Measurements from ENCODE around the gene FER. TPM values are rescaled to one million over a fixed set of nuclear protein-coding genes. Genes with fewer than 3 reads are reported as not detected.

The FER gene
- polyA plus RNA-seq, 3 donors = 2.4 to 14.7 (median 6.2) TPM

GRCh38 chr5:108966910-108967309, 219.2 kb downstream of the FER start:
- Mint-ChIP-seq H3K9me3 (peaks cover 0 to 9% (median 5%) of the 10 kb centered on the region in 7 donors), H3K4me1 (no peaks in the 10 kb centered on the region), H3K36me3 (peaks cover 8 to 16% of the 10 kb centered on the region in 2 donors), H3K4me3 (no peak overlapping the region), H3K27ac (no peak overlapping the region), H3K27me3 (ENCODE audit: low read depth in 3 of 3) (no peaks in the 10 kb centered on the region)
- H3K4me2 ChIP-seq (replicated peaks; ENCODE audit: extremely low read depth, low read length, poor library complexity, severe bottlenecking) = no peak overlapping the region
- peaks cover 0 to 5% of the 10 kb centered on the region in 2 donors for H3K9me3 ChIP-seq (replicated peaks in 1 of 2; ENCODE audit: control insufficient read depth in 1 of 2, insufficient read depth in 1 of 2, low read length in 2 of 2)
- no peak for DNase-seq
- no peak overlapping the region for H3K4me3 ChIP-seq (replicated peaks in 1 of 3; ENCODE audit: low read depth in 2 of 3, low read length in 3 of 3)
- no peaks in the 10 kb centered on the region for H3K79me2 ChIP-seq (ENCODE audit: insufficient read depth, low read length)
- intact Hi-C loops (cut with micrococcal nuclease) = no loop called here
- TF ChIP-seq CTCF (IDR thresholded peaks at IDR 0.05) = no peak
- 98% methylated on average over 4 of the region's 6 CpGs for WGBS (ENCODE audit: insufficient coverage)
- H3K27me3 ChIP-seq (ENCODE audit: control insufficient read depth in 2 of 2, insufficient read depth in 2 of 2, low read length in 2 of 2) = no peaks in the 10 kb centered on the region
- H2AFZ ChIP-seq (ENCODE audit: insufficient read depth, low read depth, low read length, poor library complexity, severe bottlenecking) = no peak overlapping the region
- no peak overlapping the region for H3K9ac ChIP-seq (ENCODE audit: insufficient read depth, low read length, poor library complexity, severe bottlenecking)
- H3K4me1 ChIP-seq (ENCODE audit: control insufficient read depth in 1 of 2, insufficient read depth in 2 of 2, low read length in 2 of 2) = no peaks in the 10 kb centered on the region
- H3K27ac ChIP-seq (ENCODE audit: low read depth in 1 of 2, low read length in 2 of 2) = no peak overlapping the region
- no peaks in the 10 kb centered on the region for H3K36me3 ChIP-seq (replicated peaks in 1 of 2; ENCODE audit: control insufficient read depth in 1 of 2, insufficient read depth in 2 of 2, low read length in 2 of 2)
- H4K20me1 ChIP-seq (ENCODE audit: insufficient read depth, low read length) = no peaks in the 10 kb centered on the region

DNA sequence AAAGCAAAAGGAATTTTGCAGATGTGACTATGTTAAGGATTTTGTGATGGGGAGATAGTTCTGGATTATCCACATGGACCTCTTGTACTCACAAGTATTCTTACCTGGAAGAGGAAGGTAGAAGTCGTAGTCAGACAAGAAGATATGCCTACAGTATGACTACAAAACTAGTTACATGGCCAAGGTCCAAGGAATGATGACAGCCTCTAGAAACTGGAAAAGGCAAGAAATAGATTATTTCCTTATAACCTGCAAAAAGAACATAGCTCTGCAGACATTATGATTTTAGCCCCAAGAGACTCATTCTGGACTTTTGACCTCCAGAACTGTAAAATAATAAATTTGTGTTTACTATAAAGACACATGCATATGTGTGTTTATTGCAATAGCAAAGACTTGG, 226.9 kb downstream of the FER start:
- H3K9ac ChIP-seq (ENCODE audit: insufficient read depth, low read length, poor library complexity, severe bottlenecking) = no peak overlapping the region
- no peak for TF ChIP-seq CTCF (IDR thresholded peaks at IDR 0.05)
- intact Hi-C loops (cut with micrococcal nuclease) = no loop called here

More for the DNA sequence above, 226.9 kb downstream of the FER start:
- no peaks in the 10 kb centered on the region for H3K4me1 Mint-ChIP-seq
- no peak for DNase-seq
- H3K27me3 ChIP-seq (ENCODE audit: control insufficient read depth in 2 of 2, insufficient read depth in 2 of 2, low read length in 2 of 2) = no peaks in the 10 kb centered on the region
- no CpG with 5 or more reads among the region's 1 CpG for WGBS (ENCODE audit: insufficient coverage)
- H4K20me1 ChIP-seq (ENCODE audit: insufficient read depth, low read length) = no peaks in the 10 kb centered on the region
- H3K4me1 ChIP-seq (ENCODE audit: control insufficient read depth in 1 of 2, insufficient read depth in 2 of 2, low read length in 2 of 2) = no peaks in the 10 kb centered on the region
- H3K36me3 Mint-ChIP-seq = peaks cover 7 to 11% of the 10 kb centered on the region in 2 donors
- no peak overlapping the region for H3K27ac Mint-ChIP-seq
- H3K79me2 ChIP-seq (ENCODE audit: insufficient read depth, low read length) = no peaks in the 10 kb centered on the region
- no peak overlapping the region for H3K27ac ChIP-seq (ENCODE audit: low read depth in 1 of 2, low read length in 2 of 2)
- H3K27me3 Mint-ChIP-seq (ENCODE audit: low read depth in 3 of 3) = no peaks in the 10 kb centered on the region
- H3K9me3 Mint-ChIP-seq = no peaks in the 10 kb centered on the region
- H2AFZ ChIP-seq (ENCODE audit: insufficient read depth, low read depth, low read length, poor library complexity, severe bottlenecking) = no peak overlapping the region
- no peaks in the 10 kb centered on the region for H3K9me3 ChIP-seq (replicated peaks in 1 of 2; ENCODE audit: control insufficient read depth in 1 of 2, insufficient read depth in 1 of 2, low read length in 2 of 2)
- peaks cover 0 to 5% of the 10 kb centered on the region in 2 donors for H3K36me3 ChIP-seq (replicated peaks in 1 of 2; ENCODE audit: control insufficient read depth in 1 of 2, insufficient read depth in 2 of 2, low read length in 2 of 2)
- no peak overlapping the region for H3K4me2 ChIP-seq (replicated peaks; ENCODE audit: extremely low read depth, low read length, poor library complexity, severe bottlenecking)
- H3K4me3 ChIP-seq (replicated peaks in 1 of 3; ENCODE audit: low read depth in 2 of 3, low read length in 3 of 3) = no peak overlapping the region
- H3K4me3 Mint-ChIP-seq = no peak overlapping the region

All from CD14-positive monocyte (primary cell).